Ectodermal cell (in vitro differentiated cells): ENCODE data around the gene MLLT10.
"Not testable (repeated sequence)": the region's sequence is repeated elsewhere in the genome, so short reads cannot be mapped to it uniquely, and the experiment has no call there.

Experiments
- H3K27ac ChIP-seq: 2 replicates; pipeline ENCODE4 v1.7.0; 2013; ENCODE audit warnings: mild to moderate bottlenecking, low read depth, low read length; ENCODE audit not compliant: insufficient read depth, poor library complexity, severe bottlenecking
- H3K27me3 ChIP-seq: 2 replicates; pipeline ENCODE4 v1.7.0; 2013; ENCODE audit warnings: mild to moderate bottlenecking, low read length; ENCODE audit not compliant: insufficient read depth, control insufficient read depth, poor library complexity, severe bottlenecking
- H3K36me3 ChIP-seq: one replicate; pipeline ENCODE4 v1.7.0; 2013; ENCODE audit warnings: low read length; ENCODE audit not compliant: control insufficient read depth, insufficient read depth
- H3K4me1 ChIP-seq: one replicate; pipeline ENCODE4 v1.7.0; 2013; ENCODE audit warnings: low read length; ENCODE audit not compliant: control insufficient read depth, insufficient read depth
- H3K4me3 ChIP-seq: 2 replicates; pipeline ENCODE4 v1.7.0; 2013; ENCODE audit warnings: low read depth, low read length, control low read depth; ENCODE audit not compliant: insufficient read depth
- H3K9me3 ChIP-seq: 2 replicates; pipeline ENCODE4 v1.7.0; 2013; ENCODE audit warnings: mild to moderate bottlenecking, low read length, moderate library complexity; ENCODE audit not compliant: control insufficient read depth
- WGBS, 2 experiments: methylation state at CpG; one replicate each; pipeline ENCODE4 v1.1.7; 2013; ENCODE audit warnings: missing lambda C conversion rate in 2 of 2; 5-methylcytosine and 5-hydroxymethylcytosine counted together

The MLLT10 gene

DNA sequence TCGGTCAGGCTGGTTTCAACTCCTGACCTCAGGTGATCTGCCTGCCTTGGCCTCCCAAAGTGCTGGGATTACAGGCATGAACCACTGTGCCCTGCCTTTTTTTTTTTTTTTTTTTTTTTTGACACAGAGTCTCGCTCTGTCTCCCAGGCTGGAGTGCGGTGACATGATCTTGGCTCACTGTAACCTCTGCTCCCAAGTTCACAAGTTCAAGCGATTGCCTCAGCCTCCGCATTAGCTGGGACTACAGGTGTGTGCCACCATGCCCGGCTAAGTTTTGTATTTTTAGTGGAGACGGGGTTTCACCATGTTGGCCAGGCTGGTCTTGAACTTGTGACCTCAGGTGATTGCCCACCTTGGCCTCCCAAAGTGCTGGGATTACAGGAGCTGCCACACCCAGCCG is 94.6 kb downstream of the MLLT10 start:
- H3K27me3 ChIP-seq, H3K4me3 ChIP-seq, H3K9me3 ChIP-seq, H3K4me1 ChIP-seq, H3K27ac ChIP-seq, H3K36me3 ChIP-seq: not testable (repeated sequence)
- WGBS, 2 experiments = 90 to 94% methylated on average over 8 of the region's 8 CpGs

DNA sequence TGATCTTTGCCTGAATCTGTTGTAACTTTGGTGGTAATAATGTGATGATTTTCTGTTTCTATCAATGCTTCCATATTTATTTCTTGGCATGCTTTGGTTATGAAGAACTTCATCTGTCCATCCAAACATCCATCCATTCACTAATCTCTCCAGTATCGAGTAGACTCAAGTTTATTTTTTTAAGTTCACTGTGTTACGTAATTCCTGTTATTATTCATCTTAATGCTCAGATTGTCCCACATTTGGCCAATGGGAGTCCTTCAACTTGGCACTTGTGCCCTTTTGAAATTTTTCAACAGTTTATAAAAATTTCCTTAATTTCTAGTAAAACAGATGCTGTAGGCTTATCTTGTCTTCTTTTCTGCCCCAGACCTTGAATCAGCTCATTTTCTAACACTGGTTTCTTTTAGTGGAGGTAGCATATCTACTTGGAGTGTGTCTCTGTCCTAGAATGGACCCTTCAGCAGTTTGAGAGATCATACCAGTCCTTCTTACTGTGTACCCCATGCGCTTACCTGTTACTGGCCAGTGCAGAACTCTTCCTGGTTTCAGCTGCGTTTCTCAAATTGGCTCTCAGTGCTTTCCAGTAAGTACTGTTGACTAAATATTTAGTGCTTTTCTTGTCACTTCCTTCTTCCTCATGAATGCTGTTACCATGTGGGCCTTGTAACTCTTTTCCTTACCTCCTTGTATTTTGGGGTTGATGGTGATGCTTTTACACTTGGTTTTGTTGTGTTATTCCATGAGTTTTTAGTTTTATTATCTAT is 100.8 kb downstream of the MLLT10 start:
- no peak overlapping the region for H3K4me3 ChIP-seq
- no peaks in the 10 kb centered on the region for H3K27me3 ChIP-seq
- WGBS, 2 experiments = 93 to 97% methylated on average over 4 of the region's 4 CpGs
- no peaks in the 10 kb centered on the region for H3K36me3 ChIP-seq
- H3K27ac ChIP-seq = no peak overlapping the region
- no peaks in the 10 kb centered on the region for H3K9me3 ChIP-seq
- peaks cover 4% of the 10 kb centered on the region for H3K4me1 ChIP-seq

DNA sequence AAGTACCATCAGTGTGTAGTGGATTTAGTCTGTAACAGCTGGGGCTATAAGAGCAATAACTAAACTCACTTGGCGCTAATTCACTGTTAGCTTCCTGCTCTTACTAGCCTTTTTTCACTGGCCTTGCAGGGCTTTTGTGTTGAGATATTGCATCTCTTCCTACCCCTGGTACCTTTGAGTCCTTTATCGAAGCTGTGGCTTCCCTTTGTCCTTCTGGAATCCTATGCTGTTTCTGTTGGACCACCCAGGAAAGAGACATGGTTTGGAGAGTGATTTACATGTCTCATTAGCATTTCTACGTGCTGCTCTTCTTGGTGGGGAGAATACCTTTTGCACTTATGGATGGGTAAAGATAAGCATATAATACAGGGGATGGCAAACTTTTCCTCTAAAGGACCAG is 103.8 kb downstream of the MLLT10 start:
- Histone ChIP-seq H3K27ac (peak overlapping the region; percentile 47), H3K27me3 (no peaks in the 10 kb centered on the region), H3K4me3 (no peak overlapping the region), H3K9me3 (no peaks in the 10 kb centered on the region), H3K36me3 (no peaks in the 10 kb centered on the region), H3K4me1 (peaks cover 5% of the 10 kb centered on the region)
- WGBS, 2 experiments = 60 to 65% methylated on average over 3 of the region's 3 CpGs

DNA sequence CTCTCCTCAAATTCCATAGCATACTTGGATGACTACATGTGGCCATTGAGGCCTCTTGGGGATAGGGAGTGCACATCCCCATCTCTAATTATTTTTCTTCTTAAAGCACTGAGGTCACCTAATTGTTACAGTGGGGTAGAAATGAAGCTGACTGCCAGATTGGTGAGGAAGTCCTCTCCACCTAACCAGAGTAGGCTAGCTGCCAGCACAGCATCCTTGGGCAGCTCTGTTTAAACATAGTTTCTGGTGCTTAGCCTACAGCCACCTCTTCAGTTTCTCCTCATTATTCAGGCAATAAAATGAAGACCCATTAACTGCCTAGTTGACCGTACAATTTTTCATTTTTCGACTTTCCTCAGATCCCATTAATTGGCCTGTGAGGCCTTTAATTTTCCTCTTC is 104.6 kb downstream of the MLLT10 start:
- Histone ChIP-seq H3K4me1 (peaks cover 5% of the 10 kb centered on the region), H3K4me3 (no peak overlapping the region), H3K27me3 (no peaks in the 10 kb centered on the region), H3K9me3 (no peaks in the 10 kb centered on the region), H3K36me3 (no peaks in the 10 kb centered on the region), H3K27ac (no peak overlapping the region)
- 95 to 98% methylated on average over 2 of the region's 2 CpGs for WGBS, 2 experiments

DNA sequence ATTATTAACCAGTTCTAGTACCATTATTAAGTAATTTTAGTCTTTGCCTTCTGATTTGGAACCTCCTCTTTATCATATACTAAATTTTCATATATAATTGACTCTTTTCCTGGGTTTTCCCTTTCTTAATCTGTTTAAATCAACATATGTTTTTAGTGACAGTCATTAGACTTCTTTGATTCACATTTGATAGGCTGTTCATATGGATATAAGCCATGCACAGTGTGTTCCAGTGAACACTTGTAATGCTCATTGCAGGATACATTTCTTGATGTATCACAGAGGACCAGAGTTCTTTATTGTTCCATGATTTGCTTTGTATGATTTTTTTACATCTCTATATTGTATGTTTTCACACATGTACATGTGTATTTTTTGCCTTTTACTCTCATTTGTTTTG is 114.0 kb downstream of the MLLT10 start:
- peaks cover 3% of the 10 kb centered on the region for H3K36me3 ChIP-seq
- no peak overlapping the region for H3K27ac ChIP-seq
- H3K27me3 ChIP-seq = no peaks in the 10 kb centered on the region
- H3K9me3 ChIP-seq = no peaks in the 10 kb centered on the region
- no peaks in the 10 kb centered on the region for H3K4me1 ChIP-seq
- H3K4me3 ChIP-seq = no peak overlapping the region

DNA sequence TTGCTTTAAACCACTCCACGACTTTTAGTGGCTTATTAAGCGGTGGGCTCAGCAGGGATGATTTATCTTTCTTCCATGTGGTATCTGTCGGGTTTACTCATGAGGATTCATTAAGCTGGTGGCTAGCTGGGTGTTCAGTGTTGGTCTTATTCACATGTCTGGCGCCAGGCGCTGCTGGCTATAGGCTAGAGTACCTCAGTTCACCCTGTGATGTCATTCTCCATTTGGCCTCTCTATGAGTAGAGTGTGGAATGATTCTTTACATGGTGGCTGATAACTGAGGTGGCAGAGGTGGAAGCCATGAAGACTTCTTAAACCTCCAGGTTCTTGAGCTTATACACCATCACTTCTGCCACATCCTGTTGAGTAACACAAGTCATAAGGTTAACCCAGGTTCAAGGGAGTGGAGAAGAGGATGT is 115.4 kb downstream of the MLLT10 start:
- Histone ChIP-seq H3K27me3 (no peaks in the 10 kb centered on the region), H3K9me3 (no peaks in the 10 kb centered on the region), H3K36me3 (peaks cover 3% of the 10 kb centered on the region), H3K27ac (no peak overlapping the region), H3K4me3 (no peak overlapping the region), H3K4me1 (no peaks in the 10 kb centered on the region)
- 96 to 98% methylated on average over 5 of the region's 5 CpGs for WGBS, 2 experiments

DNA sequence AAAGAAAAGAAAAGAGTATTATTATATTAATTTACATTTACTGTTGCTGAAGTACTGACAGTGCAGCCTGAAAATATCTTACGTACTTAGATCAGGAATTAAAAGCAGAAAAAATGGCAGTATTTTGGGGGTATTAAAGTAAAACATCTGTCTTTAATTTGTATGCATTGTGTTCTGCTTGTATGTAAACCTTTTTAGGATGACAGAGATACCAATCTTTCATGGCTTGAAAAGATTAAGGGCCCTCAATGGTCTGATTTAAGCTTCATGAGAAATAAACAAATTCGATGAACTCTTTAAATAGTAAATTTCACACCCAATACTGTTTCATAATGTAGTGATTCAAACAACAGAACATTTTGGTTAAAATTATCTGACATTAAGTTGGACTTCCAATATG is 116.3 kb downstream of the MLLT10 start:
- no peaks in the 10 kb centered on the region for H3K27me3 ChIP-seq
- no peaks in the 10 kb centered on the region for H3K9me3 ChIP-seq
- no peak overlapping the region for H3K4me3 ChIP-seq
- H3K4me1 ChIP-seq = no peaks in the 10 kb centered on the region
- H3K36me3 ChIP-seq = peaks cover 3% of the 10 kb centered on the region
- WGBS, 2 experiments = 99 to 100% methylated on average over 2 of the region's 2 CpGs
- H3K27ac ChIP-seq = no peak overlapping the region

DNA sequence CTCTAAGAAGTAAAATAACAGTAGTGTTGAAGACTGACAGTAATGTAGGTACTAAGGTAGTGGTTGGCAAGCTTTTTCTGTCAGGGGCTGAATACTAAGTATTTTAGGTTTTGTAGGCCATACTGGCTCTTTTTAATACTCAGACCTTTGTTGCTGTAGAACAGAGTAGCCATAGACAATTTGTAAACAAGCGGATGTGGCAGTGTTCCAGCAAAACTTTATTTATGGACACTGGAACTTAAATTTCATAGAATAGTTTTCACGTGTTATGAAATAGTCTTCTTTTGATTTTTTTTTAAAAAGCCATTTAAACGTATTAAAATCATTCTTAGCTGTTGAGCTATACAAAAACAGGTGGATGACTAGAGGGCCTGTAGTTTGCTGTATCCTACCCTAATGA is 121.2 kb downstream of the MLLT10 start:
- Histone ChIP-seq H3K4me3 (no peak overlapping the region), H3K4me1 (no peaks in the 10 kb centered on the region), H3K27me3 (no peaks in the 10 kb centered on the region), H3K9me3 (no peaks in the 10 kb centered on the region), H3K36me3 (peaks cover 3% of the 10 kb centered on the region), H3K27ac (no peak overlapping the region)
- WGBS, 2 experiments = 96% methylated on average over 2 to 3 of the region's 3 CpGs

DNA sequence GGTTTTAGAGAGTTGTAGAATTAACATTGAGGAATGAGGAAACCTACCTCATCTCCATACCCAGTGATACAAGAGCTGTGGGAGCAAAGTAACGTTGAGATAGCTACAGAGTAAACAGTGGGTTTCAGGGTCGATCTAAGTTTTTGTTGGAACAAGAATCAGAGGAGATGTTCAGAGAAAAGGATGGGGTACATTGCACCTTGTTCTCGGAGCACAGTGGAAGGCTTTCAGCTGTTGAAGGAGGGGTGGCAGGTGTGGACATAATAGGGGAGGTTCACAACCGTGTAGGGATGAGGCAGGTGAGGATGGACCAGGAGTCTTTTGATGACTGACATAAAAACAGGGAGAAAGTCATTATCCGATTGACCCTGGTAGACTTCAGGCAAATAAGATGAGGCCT is 121.7 kb downstream of the MLLT10 start:
- H3K9me3 ChIP-seq = no peaks in the 10 kb centered on the region
- no peaks in the 10 kb centered on the region for H3K4me1 ChIP-seq
- H3K27me3 ChIP-seq = no peaks in the 10 kb centered on the region
- WGBS, 2 experiments = 94 to 96% methylated on average over 5 of the region's 5 CpGs
- H3K27ac ChIP-seq = no peak overlapping the region
- H3K4me3 ChIP-seq = no peak overlapping the region
- H3K36me3 ChIP-seq = peaks cover 3% of the 10 kb centered on the region

DNA sequence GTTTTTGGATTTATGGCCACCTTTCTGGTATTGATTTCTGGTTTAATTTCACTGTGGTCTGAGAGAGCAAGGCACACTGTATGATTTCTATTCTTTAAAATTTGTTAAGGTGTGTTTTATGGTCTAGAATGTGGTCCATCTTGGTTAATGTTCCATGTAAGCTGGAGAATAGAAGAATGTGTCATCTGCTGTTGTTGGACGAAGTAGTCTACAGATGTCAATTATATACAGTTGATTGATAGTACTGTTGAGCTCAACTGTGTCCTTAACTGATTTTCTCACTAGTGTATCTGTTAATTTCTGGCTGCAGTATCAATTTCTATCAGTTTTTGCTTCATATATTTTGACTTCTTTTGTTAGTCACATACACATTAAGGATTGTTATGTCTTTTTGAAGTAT is 127.1 kb downstream of the MLLT10 start:
- Histone ChIP-seq H3K27ac (no peak overlapping the region), H3K4me1 (peaks cover 4% of the 10 kb centered on the region), H3K9me3 (no peaks in the 10 kb centered on the region), H3K36me3 (no peaks in the 10 kb centered on the region), H3K4me3 (no peak overlapping the region), H3K27me3 (no peaks in the 10 kb centered on the region)
- WGBS, 2 experiments = 78 to 88% methylated on average over 1 of the region's 1 CpG

DNA sequence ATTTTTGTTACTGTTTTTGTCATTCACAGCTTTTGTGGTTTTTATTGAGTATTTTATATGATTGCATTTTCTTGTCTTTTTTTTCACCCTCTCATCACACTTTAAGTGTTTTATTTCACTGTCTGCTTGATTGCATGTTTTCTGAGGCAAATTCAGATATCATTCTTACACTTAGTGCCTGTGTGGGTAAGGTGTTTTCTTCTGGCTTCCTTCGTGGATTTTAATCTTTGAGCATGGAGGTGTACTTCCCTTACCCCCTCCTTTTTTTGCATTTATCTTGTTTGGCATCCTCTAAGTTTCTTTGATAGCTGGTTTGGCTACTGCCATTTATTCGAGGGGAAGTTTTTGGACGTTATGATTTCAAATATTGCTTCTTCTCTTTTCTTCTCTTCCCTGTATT is 127.9 kb downstream of the MLLT10 start:
- WGBS, 2 experiments = 89% methylated on average over 2 of the region's 3 CpGs; no CpG with 5 or more reads in 1 of the 2 experiments
- H3K27ac ChIP-seq = no peak overlapping the region

More for the DNA sequence above, 127.9 kb downstream of the MLLT10 start:
- no peaks in the 10 kb centered on the region for H3K36me3 ChIP-seq
- H3K27me3 ChIP-seq = no peaks in the 10 kb centered on the region
- H3K4me3 ChIP-seq = no peak overlapping the region
- no peaks in the 10 kb centered on the region for H3K9me3 ChIP-seq
- H3K4me1 ChIP-seq = peaks cover 4% of the 10 kb centered on the region
